K562 (cell line): ENCODE data around the gene DUSP10. TPM values are rescaled to one million over a fixed set of nuclear protein-coding genes. Genes with fewer than 3 reads are reported as not detected.

Source experiments
- NR1H2 ChIP-seq: sonication (generic); formaldehyde crosslinking; IDR thresholded peaks from 2 replicates; pipeline ENCODE4 v1.4.0; 2020; ENCODE audit warnings: mild to moderate bottlenecking, missing genetic modification reagents
- RBM15 ChIP-seq: fragments of 200-400 bp; formaldehyde crosslinking; IDR thresholded peaks from 2 replicates; pipeline ENCODE4 v1.6.1; 2018; ENCODE audit warnings: mild to moderate bottlenecking, low read length, moderate library complexity; ENCODE audit not compliant: insufficient read depth
- TRIM28 ChIP-seq: fragments of 450-650 bp; IDR thresholded peaks from 2 replicates; pipeline ENCODE4 v1.6.1; 2017
- ZBTB7A ChIP-seq: IDR thresholded peaks from 2 replicates; pipeline ENCODE4 v1.6.1; 2011; ENCODE audit warnings: low read depth, mild to moderate bottlenecking, low read length, moderate library complexity, borderline replicate concordance; ENCODE audit not compliant: control insufficient read depth
- ZNF239 ChIP-seq: fragments of 250-450 bp; sonication (Bioruptor Pico); IDR thresholded peaks from 2 replicates; pipeline ENCODE4 v1.4.0; 2020; ENCODE audit warnings: mild to moderate bottlenecking
- ZNF263 ChIP-seq: sonication (generic); formaldehyde crosslinking; IDR thresholded peaks from 2 replicates; pipeline ENCODE4 v1.8.0; 2022; ENCODE audit warnings: mild to moderate bottlenecking, missing genetic modification reagents, borderline replicate concordance
- ZNF717 ChIP-seq: fragments of 250-450 bp; sonication (Bioruptor Pico); IDR thresholded peaks from 2 replicates; pipeline ENCODE4 v1.5.0; 2021
- polyA plus RNA-seq, 8 experiments: library from polyadenylated mRNA; depleted of rRNA in 4 of 8; stranded (reverse) in 5 of 8; unstranded in 3 of 8; fragments of >200 nt; fragmentation: Nextera tagmentation in 2 of 8; fragmentation: Illumina TruSeq in 1 of 8; extraction: Ambion mirVana in 2 of 8; extraction: Trizol in 1 of 8; gene quantifications; 2 replicates each; pipeline versions ENCODE4 v1.2.1 to v1.2.3, GENCODE V29; 2011 to 2014; ENCODE audit warnings: inconsistent platforms in 1 of 8, missing spikeins in 1 of 8
- total RNA-seq, 7 experiments: library from RNA; depleted of rRNA in 6 of 7; stranded (reverse); fragments of >200 nt in 6 of 7; fragmentation: Illumina TruSeq in 2 of 7; extraction: Trizol in 2 of 7; gene quantifications; 2 replicates each; pipeline versions ENCODE4 v1.2.1 to v1.2.3, GENCODE V29; 2011 to 2021; ENCODE audit warnings: low replicate concordance in 1 of 7
- TF ChIP-seq, protein P1 (sequence below): fragments of 250-450 bp; sonication (Bioruptor Pico); IDR thresholded peaks from 2 replicates; pipeline ENCODE4 v1.5.1; 2021; ENCODE audit warnings: mild to moderate bottlenecking
- TF ChIP-seq, protein P2 (sequence below): fragments of 450-650 bp; IDR thresholded peaks from 2 replicates; pipeline ENCODE4 v1.6.1; 2016; ENCODE audit warnings: mild to moderate bottlenecking, moderate library complexity
- TF ChIP-seq, protein P3 (sequence below): fragments of 450-650 bp; formaldehyde crosslinking; IDR thresholded peaks from 2 replicates; pipeline ENCODE4 v1.4.0; 2020; ENCODE audit warnings: mild to moderate bottlenecking

Gene DUSP10
- total and polyA plus RNA-seq, 9 of the 15 experiments (the other 6 are each of a cell fraction or from before 2014, with no cell fraction given): 1.7 to 8.3 (median 6.1) TPM

DNA sequence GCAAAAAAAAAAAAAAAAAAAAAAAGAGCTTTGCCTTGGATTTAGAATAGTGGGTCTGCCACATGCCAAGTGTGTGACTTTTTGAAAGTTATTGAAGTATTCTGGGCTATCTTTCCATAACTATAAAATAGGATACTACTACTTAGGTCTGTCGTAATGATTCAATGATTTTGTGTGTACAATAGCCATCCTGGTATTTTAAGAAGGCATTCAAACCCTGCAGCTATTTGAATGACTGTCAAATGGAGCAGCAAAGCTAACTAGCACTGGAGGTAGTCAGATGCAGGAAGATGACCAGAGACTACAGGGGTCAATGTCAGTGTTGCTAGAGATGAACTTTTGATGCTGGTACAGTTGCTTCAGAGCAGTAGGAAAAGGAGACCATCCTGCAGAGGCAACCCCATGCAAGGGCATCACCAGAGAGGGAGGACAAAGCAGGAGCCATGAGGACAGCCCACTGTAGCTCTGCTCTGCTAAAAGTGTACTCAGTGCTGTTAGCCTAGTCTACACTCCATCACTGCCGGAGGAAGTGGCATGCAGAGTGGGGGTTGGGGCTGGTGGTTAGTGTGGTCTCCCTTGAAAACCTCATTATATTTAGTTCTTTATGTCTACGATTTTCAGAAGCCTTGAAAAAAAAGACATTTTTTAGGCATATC lies 29.0 kb downstream of the DUSP10 start (continued):
- TF ChIP-seq ZBTB7A (no peak), TRIM28 (no peak), ZNF239 (peak; percentile 46; the same call in 1 of the 2 replicates), RBM15 (no peak), NR1H2 (CRISPR knock-in tag) (no peak), ZNF263 (CRISPR knock-in tag) (no peak), ZNF717 (CRISPR knock-in tag) (0 out of 2 replicates have a peak, but pooled peaks have one; percentile 16)
- TF ChIP-seq, protein P1, sequence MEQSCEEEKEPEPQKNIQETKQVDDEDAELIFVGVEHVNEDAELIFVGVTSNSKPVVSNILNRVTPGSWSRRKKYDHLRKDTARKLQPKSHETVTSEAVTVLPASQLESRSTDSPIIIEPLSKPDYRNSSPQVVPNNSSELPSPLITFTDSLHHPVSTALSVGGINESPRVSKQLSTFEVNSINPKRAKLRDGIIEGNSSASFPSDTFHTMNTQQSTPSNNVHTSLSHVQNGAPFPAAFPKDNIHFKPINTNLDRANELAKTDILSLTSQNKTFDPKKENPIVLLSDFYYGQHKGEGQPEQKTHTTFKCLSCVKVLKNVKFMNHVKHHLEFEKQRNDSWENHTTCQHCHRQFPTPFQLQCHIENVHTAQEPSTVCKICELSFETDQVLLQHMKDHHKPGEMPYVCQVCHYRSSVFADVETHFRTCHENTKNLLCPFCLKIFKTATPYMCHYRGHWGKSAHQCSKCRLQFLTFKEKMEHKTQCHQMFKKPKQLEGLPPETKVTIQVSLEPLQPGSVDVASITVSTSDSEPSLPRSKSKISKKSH (CRISPR knock-in tag): no peak
- TF ChIP-seq, protein P2, sequence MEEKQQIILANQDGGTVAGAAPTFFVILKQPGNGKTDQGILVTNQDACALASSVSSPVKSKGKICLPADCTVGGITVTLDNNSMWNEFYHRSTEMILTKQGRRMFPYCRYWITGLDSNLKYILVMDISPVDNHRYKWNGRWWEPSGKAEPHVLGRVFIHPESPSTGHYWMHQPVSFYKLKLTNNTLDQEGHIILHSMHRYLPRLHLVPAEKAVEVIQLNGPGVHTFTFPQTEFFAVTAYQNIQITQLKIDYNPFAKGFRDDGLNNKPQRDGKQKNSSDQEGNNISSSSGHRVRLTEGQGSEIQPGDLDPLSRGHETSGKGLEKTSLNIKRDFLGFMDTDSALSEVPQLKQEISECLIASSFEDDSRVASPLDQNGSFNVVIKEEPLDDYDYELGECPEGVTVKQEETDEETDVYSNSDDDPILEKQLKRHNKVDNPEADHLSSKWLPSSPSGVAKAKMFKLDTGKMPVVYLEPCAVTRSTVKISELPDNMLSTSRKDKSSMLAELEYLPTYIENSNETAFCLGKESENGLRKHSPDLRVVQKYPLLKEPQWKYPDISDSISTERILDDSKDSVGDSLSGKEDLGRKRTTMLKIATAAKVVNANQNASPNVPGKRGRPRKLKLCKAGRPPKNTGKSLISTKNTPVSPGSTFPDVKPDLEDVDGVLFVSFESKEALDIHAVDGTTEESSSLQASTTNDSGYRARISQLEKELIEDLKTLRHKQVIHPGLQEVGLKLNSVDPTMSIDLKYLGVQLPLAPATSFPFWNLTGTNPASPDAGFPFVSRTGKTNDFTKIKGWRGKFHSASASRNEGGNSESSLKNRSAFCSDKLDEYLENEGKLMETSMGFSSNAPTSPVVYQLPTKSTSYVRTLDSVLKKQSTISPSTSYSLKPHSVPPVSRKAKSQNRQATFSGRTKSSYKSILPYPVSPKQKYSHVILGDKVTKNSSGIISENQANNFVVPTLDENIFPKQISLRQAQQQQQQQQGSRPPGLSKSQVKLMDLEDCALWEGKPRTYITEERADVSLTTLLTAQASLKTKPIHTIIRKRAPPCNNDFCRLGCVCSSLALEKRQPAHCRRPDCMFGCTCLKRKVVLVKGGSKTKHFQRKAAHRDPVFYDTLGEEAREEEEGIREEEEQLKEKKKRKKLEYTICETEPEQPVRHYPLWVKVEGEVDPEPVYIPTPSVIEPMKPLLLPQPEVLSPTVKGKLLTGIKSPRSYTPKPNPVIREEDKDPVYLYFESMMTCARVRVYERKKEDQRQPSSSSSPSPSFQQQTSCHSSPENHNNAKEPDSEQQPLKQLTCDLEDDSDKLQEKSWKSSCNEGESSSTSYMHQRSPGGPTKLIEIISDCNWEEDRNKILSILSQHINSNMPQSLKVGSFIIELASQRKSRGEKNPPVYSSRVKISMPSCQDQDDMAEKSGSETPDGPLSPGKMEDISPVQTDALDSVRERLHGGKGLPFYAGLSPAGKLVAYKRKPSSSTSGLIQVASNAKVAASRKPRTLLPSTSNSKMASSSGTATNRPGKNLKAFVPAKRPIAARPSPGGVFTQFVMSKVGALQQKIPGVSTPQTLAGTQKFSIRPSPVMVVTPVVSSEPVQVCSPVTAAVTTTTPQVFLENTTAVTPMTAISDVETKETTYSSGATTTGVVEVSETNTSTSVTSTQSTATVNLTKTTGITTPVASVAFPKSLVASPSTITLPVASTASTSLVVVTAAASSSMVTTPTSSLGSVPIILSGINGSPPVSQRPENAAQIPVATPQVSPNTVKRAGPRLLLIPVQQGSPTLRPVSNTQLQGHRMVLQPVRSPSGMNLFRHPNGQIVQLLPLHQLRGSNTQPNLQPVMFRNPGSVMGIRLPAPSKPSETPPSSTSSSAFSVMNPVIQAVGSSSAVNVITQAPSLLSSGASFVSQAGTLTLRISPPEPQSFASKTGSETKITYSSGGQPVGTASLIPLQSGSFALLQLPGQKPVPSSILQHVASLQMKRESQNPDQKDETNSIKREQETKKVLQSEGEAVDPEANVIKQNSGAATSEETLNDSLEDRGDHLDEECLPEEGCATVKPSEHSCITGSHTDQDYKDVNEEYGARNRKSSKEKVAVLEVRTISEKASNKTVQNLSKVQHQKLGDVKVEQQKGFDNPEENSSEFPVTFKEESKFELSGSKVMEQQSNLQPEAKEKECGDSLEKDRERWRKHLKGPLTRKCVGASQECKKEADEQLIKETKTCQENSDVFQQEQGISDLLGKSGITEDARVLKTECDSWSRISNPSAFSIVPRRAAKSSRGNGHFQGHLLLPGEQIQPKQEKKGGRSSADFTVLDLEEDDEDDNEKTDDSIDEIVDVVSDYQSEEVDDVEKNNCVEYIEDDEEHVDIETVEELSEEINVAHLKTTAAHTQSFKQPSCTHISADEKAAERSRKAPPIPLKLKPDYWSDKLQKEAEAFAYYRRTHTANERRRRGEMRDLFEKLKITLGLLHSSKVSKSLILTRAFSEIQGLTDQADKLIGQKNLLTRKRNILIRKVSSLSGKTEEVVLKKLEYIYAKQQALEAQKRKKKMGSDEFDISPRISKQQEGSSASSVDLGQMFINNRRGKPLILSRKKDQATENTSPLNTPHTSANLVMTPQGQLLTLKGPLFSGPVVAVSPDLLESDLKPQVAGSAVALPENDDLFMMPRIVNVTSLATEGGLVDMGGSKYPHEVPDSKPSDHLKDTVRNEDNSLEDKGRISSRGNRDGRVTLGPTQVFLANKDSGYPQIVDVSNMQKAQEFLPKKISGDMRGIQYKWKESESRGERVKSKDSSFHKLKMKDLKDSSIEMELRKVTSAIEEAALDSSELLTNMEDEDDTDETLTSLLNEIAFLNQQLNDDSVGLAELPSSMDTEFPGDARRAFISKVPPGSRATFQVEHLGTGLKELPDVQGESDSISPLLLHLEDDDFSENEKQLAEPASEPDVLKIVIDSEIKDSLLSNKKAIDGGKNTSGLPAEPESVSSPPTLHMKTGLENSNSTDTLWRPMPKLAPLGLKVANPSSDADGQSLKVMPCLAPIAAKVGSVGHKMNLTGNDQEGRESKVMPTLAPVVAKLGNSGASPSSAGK: no peak; the same call in 1 of the 2 replicates
- TF ChIP-seq, protein P3, sequence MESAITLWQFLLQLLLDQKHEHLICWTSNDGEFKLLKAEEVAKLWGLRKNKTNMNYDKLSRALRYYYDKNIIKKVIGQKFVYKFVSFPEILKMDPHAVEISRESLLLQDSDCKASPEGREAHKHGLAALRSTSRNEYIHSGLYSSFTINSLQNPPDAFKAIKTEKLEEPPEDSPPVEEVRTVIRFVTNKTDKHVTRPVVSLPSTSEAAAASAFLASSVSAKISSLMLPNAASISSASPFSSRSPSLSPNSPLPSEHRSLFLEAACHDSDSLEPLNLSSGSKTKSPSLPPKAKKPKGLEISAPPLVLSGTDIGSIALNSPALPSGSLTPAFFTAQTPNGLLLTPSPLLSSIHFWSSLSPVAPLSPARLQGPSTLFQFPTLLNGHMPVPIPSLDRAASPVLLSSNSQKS (CRISPR knock-in tag): no peak
